GM21390 (cell line): Measurements from ENCODE around the gene HIP1.
"Not testable (repeated sequence)": the region's sequence is repeated elsewhere in the genome, so short reads cannot be mapped to it uniquely, and the experiment has no call there.

Experiments used
- ATAC-seq: cut with Tn5 transposase; IDR thresholded peaks from one replicate; pipeline ENCODE4 v1.9.1; 2021; ENCODE audit not compliant: unreplicated experiment

The HIP1 gene

DNA sequence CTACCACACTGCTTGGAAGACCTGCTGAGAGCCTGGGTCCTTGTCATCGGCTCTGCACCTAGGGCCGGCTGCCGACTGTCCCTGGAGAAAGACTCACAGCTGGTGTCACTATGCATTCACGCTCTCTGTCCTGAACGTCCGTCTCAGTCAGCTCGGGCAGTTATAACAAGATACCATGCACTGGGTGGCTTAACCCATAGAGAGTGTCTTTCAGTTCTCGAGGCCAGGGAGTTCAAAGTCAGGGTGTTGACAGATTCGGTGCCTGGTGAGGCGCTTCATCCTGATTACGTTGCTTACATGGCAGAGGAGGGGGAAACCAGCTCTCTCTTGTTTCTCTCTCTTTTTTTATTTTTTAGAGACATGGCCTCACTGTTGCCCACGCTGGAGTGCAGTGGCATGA, 155.5 kb downstream of the HIP1 start:
- ATAC-seq, result no peak

GRCh38 chr7:75579899-75580298, 158.8 kb downstream of the HIP1 start:
- no peak for ATAC-seq

DNA sequence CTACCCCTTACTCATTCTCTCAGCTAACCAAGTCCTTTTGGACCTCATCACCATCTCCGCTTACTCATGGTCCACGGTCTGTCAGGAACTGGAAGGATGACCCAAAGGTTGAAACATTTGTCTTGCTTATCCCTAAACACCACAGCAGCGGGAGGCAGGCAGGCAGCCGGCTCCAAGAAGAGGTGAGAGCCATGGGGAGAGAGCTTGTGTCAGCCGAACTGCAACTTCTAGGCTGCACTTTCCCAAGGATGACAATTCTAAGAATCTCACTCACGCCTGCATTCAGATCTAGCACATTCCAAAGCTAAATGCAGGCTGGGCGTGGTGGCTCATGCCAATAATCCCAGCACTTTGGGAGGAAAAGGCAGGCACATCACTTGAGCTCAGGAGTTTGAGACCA, 160.7 kb downstream of the HIP1 start:
- ATAC-seq, result no peak

DNA sequence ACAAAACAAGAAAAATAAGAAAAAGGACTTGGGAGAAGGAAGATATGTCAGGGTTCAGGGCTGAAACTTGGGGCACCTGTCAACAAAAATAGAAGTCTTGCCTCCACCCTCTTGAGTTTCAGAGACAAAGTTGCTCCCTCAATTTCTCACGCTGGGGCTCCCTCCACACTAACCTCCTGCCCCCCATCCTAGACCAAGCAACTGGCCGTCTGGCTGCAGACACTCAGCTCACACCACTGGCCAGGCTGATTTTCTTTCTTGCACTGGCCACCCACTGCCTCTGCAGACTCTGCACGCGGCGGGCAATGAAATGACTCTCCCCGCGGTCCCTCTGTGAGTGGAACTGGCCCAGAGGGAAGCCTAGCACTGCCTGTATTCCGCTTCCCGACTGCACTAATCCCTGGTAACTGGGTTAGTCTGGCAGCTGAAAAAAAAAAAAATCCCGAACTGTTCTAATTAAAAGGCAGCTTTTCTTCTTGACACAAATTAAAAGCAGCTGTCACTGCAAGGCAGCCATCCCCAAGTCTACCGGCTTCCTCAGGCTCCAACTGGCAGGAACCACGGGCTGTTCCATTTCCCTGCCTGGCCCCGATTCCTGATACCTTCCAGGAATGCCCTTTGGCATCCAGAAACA, 163.1 kb downstream of the HIP1 start:
- no peak for ATAC-seq

DNA sequence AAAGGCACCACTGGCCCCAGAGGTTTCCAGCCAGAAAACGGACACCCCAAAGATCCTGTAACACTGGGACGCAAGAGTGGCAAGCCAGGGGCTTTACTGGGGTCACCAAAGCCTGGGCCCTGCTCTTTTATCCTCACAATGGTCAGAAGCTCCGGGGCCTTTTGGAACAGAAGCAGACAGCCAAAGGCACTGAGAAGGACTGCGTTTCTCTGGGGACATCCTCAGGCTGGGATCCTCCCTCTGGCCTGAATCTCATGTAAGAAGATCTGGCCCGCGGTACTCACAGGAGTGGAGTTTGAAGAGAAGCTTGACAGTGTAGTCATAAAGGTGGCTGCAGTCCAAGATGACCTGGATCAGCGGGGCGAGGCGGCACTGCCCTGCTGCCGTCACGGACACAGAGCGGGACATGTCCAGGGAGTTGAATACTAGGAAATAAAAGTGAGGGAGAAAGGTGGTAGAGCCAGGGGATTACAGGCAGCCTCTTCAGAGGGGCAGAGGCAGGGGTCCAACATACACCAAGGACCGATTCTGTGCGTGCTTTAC, 165.2 kb downstream of the HIP1 start:
- no peak for ATAC-seq

DNA sequence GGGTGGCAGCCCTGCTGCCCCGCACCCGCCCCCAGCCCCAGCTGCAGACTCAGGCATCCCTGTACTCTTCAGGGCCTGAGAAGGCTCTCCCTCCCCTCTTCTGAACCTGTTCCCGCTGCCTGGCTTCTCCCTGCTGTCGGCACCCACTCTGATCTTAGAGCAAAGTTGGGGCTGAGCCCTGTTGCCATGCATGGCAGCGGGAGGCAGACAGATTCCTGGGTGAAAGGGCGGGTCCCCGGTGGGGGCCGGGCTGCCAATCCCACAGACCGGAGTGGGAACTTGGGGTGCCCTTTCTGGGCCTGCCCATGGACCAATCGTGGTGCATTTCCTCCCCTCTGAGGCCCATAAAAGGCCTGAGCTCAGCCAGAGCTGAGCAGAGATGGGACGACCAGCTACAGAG, 165.9 kb downstream of the HIP1 start:
- ATAC-seq, result no peak

GRCh38 chr7:75572396-75572795, 166.3 kb downstream of the HIP1 start:
- no peak for ATAC-seq

GRCh38 chr7:75571209-75571608, 167.5 kb downstream of the HIP1 start:
- no peak for ATAC-seq

GRCh38 chr7:75569629-75570282, 169.0 kb downstream of the HIP1 start:
- not testable (repeated sequence) for ATAC-seq

DNA sequence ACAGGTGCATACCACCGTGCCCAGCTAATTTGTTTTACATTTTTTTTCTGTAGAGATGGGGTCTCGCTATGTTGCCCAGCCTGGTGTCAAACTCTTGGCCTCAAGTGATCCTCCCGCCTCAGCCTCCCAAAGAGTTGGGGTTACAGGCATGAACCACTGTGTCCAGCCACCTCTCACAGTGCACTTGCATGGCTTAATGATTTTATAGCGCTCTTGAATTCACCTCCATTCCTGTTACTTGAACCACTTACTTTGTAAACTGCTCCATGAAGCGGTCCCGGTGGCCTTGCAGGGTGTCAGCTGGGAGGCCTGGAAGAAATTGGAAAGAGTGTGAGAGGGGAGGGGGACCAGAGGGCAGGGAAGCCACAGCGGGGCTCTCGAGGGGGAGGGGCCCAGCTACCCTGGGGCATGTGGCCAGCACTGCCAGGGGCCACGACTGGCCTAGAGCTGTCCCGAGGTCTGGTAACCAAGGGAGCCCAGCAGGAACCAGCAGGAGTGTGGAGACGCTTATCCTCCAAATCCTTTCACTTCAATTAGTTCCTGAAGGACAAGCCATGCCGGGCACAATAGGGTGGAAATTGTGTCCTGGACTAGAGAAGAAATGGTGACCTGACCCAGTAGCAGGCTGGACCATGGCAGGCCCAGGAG, 170.7 kb downstream of the HIP1 start:
- no peak for ATAC-seq

- no peak for ATAC-seq
Measured at GRCh38 chr7:75565132-75565837, 173.5 kb downstream of the HIP1 start.

- no peak for ATAC-seq
Measured at GRCh38 chr7:75563171-75563570, 175.6 kb downstream of the HIP1 start.

DNA sequence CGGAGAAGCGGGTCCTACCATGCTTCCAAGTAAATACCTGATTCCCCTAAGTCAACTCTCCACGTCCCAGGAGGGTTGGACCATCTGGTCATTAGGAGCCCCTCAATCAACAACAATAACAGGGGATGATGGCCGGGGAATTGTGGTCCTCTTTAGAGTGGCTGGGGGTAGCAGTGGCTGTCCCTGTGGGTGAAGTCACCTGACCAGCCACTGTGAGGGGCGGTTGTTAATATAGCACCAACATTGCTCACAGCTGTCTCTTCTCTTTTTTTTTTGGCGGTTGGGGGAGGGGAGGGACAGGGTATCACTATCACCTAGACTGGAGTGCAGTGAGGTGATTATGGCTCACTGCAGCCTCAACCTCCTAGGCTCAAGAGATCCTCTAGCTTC, 178.8 kb downstream of the HIP1 start:
- ATAC-seq, result no peak

DNA sequence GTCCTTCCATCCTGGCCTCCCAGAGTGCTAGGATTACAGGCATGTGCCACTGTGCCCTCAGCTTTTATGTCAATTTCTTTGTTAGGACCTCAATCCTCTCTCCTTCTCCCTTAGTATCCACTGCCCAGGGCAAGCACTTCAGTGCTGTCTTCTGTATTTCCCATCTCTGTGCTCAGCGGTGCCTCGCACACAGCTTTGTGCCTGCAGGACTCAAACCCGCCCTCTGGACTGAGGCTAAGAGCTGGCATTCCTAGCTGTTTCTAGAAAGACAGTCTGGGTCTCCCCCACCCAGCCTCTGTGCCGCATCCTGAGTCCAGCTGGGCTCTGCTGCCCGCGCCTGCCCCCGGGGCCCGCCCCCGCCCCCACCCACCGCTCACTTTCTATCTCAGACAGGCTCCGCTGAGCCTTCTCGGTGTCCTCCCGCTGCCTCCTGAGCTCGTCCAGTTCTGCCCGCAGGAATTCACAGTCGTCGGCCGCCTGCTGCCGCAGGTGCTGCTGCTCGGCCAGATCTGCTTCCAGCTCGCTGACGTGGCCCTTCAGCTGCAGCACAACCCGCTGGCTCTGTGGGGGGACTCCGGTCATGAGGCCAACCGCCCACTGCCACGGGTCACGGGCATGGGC, 179.3 kb downstream of the HIP1 start:
- no peak for ATAC-seq

DNA sequence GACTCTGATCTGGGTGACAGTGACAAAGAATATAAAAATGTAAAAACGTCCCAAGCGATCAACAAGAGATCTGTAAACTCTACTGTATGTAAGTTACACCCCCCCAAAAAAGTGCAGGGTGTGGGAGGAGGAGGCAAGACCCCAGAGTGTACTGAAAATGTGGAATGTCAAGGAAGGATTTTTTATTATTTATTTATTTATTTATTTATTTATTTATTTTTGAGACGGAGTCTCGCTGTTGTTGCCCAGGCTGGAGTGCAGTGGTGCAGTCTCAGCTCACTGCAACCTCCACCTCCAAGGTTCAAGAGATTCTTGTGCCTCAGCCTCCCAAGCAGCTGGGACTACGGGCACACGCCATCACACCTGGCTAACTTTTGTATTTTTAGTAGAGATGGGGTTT, 181.9 kb downstream of the HIP1 start:
- ATAC-seq, result not testable (repeated sequence)

GRCh38 chr7:75555736-75556135, 183.0 kb downstream of the HIP1 start:
- ATAC-seq, result no peak

- no peak for ATAC-seq
Measured at GRCh38 chr7:75546237-75547015, 192.3 kb downstream of the HIP1 start.

DNA sequence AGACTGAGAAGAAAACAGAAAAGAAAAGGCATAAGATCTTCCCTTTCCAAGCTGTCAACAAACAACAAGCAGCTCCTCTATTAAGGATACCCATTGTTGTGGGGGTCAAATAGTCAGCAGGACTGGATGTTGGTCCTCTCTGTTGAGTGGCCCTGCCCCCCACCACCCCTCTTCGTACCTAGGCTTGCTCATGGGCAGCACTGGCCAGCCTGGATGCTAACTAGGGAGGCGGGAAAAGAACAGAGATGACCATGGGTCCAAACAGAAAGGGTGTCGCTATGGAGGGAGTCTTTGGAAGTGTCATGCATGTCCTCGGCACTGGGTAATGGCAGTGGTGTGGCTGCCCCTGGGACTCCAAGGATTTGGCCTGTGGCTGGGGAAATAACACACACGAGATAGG, 201.0 kb downstream of the HIP1 start:
- no peak for ATAC-seq

DNA sequence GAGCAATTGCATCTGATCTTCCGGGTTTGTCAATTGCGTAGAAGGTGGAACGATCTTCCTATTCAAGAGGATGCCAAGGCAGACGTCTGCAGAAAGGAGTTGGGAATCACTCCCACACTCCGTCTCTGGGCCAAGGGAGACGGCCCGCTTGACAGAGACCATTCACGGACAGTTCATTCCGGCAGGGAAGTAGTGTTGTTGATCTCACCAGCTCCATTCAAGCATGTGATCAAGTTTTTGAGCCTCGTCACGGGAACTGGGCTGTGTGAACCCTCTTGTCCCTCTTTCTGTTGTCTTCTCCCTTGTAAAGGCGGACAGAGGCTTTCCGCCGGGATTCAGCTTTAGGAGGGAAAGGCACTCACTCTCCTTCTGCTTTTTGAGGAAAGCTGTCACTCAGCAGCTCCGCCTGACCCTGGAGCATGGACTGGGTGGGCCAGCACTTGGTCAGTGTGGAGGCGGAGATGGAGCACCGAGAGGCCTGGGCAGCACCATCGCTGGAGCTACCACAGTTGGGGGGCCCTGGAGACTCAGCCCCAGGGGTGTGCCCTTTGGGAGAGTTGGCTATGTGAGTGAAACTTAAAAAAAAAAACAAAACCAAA, 201.7 kb downstream of the HIP1 start:
- ATAC-seq, result no peak

GRCh38 chr7:75536491-75536890, 202.2 kb downstream of the HIP1 start:
- no peak for ATAC-seq
